AG09319 (cell line): ENCODE results near the gene DAAM2.

ENCODE experiments used
- DNase-seq: peaks from one replicate; pipeline ENCODE4 v3.0.0-alpha.2; 2010; ENCODE audit warnings: low read depth; ENCODE audit errors: extremely low read depth
- CTCF ChIP-seq: IDR thresholded peaks from 2 replicates; pipeline ENCODE4 v1.5.1; 2011; ENCODE audit warnings: low read depth, mild to moderate bottlenecking, inconsistent platforms, low read length, moderate library complexity

The DAAM2 gene

DNA sequence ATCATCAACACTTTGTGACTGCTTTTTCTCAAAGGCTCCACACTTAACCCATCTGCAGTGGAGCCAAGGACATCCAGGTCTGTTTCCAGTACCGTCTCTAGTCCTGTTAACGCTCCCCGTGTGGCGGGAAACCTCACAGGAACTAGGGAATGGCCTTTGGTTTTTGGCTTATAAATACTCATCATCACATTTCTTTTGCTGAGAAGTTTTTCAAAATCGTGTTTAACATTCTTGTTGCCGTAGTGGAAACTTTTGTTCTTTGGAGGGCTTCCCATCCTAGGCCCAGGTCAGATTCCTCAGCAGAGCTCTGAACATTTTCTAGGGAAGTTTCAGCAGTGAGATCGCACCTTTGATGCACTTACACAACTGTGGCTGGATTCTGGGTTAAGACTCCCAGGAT, 24.6 kb downstream of the DAAM2 start:
- TF ChIP-seq CTCF, result no peak
- no peak for DNase-seq

DNA sequence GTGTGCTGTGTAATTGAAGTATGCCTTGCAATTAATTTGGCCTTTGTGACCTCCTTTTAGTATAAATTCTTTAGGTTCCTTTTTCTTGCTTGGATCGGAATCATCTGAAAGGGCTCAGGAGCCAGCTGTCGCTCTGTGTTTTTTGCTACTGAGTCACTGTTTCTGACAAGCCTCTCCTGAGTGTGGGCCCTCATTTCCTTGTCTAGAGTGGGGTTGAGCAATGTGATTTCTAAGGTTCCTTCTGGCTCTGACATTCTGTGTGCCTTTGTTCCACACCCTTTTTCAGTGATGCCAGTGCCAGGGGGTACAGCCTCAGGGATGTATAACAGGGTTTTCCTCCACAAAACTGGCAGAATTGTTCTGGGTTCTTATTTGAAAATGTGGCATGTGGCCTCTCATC, 26.5 kb downstream of the DAAM2 start:
- no peak for DNase-seq
- TF ChIP-seq CTCF, result no peak

DNA sequence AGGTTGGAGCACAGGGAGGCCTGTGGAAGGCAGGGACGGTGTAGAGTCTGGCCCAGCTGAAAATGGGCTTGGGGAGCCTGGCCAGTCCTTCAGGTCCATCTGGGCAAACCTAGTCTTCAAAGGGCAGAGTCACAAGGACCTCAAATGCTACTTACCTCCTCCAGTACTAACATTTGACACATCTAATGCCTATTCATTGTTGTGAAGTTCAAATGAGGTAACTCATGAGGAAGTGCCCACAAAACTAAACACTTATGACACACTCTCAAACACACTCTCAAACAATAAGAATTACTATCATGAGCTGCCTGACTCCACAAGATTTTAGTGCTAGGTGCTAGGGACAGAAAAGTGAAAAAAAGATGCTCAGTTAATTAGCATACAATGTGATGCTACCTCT, 27.1 kb downstream of the DAAM2 start:
- no peak for TF ChIP-seq CTCF
- DNase-seq, result no peak

- DNase-seq, result no peak
- no peak for TF ChIP-seq CTCF
Observed at GRCh38 chr6:39819676-39820075, 27.5 kb downstream of the DAAM2 start.

DNA sequence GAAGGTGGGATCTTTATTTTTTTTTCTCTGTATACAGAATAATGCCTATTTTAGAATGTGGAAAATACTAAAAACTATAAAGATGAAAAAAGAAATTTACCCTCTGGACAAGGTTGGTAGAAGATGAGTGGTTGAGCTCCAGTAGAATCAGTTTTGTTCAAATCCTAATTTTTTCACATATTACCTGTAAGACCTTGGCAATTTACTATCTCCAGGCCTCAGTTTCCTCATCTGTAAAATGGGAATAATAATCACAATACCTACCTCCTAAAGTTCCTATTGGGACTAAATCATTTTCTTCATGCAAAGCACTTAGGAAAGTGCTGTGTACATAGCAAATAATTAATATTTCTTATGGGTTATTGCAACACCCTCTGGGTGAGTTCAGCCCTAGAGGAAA, 28.4 kb downstream of the DAAM2 start:
- no peak for TF ChIP-seq CTCF
- DNase-seq, result no peak

DNA sequence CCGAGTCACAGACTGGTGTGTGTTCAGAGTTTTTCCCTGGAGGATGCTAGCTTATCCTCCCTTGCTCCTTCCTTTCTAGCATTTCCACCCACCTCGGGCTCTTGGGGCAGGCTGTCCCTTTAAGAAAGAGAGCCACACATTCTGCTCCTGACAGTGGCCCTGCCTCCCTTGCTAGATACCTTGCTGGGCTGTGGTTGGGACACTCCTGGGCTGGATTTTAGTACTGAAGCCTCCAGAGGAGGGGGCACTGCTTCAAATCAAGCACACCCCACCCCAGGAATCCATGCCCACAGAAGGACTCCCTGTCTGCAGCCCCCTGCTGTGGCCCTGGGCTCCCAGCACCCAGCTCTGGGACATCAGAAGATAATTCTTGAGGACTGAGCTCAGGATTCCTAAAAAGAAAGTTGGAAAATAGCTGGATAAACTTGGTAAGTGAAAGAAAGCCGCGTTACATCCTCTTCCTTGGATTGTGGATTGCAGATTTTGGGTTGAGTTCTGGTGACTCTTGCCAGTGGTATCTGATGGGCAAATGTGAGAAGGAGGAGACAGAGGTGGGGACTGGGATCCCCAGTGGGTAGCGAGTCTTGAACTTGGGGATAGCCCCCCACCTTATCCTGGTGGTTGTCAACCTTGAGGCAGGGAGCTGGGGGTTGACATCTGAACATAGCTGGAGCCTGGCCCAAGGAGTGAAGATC, 29.0 kb downstream of the DAAM2 start:
- DNase-seq, result no peak

More for the DNA sequence above, 29.0 kb downstream of the DAAM2 start:
- no peak for TF ChIP-seq CTCF
